Smooth muscle cell (in vitro differentiated cells): ENCODE measurements around the gene GRIK3. TPM values are rescaled to one million over a fixed set of nuclear protein-coding genes. Genes with fewer than 3 reads are reported as not detected.

Experiments
- DNase-seq: peaks from one replicate; lab custom pipeline; 2025; ENCODE audit not compliant: unreplicated experiment; lab: John Stamatoyannopoulos, UW
- H2AFZ ChIP-seq: fragments of 200-600 bp; sonication (generic); 2 replicates; pipeline ENCODE4 v1.6.0; 2016; ENCODE audit warnings: antibody characterized with exemption, low read depth, mild to moderate bottlenecking
- H3F3A ChIP-seq: fragments of 200-600 bp; sonication (generic); 2 replicates; pipeline ENCODE4 v1.6.0; 2017; ENCODE audit warnings: antibody characterized with exemption, low read depth
- H3K27ac ChIP-seq: fragments of 200-600 bp; sonication (generic); 2 replicates; pipeline ENCODE4 v1.5.1; 2016; ENCODE audit warnings: low read depth, mild to moderate bottlenecking
- H3K27me3 ChIP-seq: fragments of 200-600 bp; sonication (generic); 2 replicates; pipeline ENCODE4 v1.6.1; 2016; ENCODE audit warnings: low read depth, mild to moderate bottlenecking
- H3K36me3 ChIP-seq: fragments of 200-600 bp; sonication (generic); 2 replicates; pipeline ENCODE4 v1.5.1; 2016; ENCODE audit warnings: low read depth
- H3K4me1 ChIP-seq: fragments of 200-600 bp; sonication (generic); 2 replicates; pipeline ENCODE4 v1.5.1; 2016; ENCODE audit warnings: low read depth
- H3K4me2 ChIP-seq: fragments of 200-600 bp; sonication (generic); 2 replicates; pipeline ENCODE4 v1.6.0; 2016; ENCODE audit warnings: mild to moderate bottlenecking
- H3K4me3 ChIP-seq: fragments of 200-600 bp; sonication (generic); 2 replicates; pipeline ENCODE4 v1.5.1; 2016; ENCODE audit warnings: mild to moderate bottlenecking
- H3K79me2 ChIP-seq: fragments of 200-600 bp; sonication (generic); 2 replicates; pipeline ENCODE4 v1.6.0; 2016; ENCODE audit warnings: low read depth, mild to moderate bottlenecking
- H3K9ac ChIP-seq: fragments of 200-600 bp; sonication (generic); 2 replicates; pipeline ENCODE4 v1.6.0; 2016; ENCODE audit warnings: low read depth
- H3K9me3 ChIP-seq: fragments of 200-600 bp; sonication (generic); replicated peaks from 2 replicates; pipeline ENCODE4 v1.5.1; 2016; ENCODE audit warnings: low read depth
- H4K20me1 ChIP-seq: fragments of 200-600 bp; sonication (generic); 2 replicates; pipeline ENCODE4 v1.6.0; 2016; ENCODE audit warnings: low read depth
- WGBS: methylation state at CpG from one replicate; pipeline ENCODE4 v1.1.7; 2016; ENCODE audit warnings: low lambda C conversion rate; 5-methylcytosine and 5-hydroxymethylcytosine counted together
- polyA plus RNA-seq: library from polyadenylated mRNA; unstranded; fragments of >200 nt; fragmentation: Nextera tagmentation; extraction: Ambion mirVana; gene quantifications from 2 replicates; pipeline ENCODE4 v1.2.1, GENCODE V29; 2016
- total RNA-seq: library from RNA; depleted of rRNA; stranded (reverse); fragments of >200 nt; gene quantifications from 2 replicates; pipeline ENCODE4 v1.2.3, GENCODE V29; 2014
- TF ChIP-seq, protein P1 (sequence below): fragments of 200-600 bp; sonication (generic); IDR thresholded peaks from 2 replicates; pipeline ENCODE4 v1.5.1; 2017; ENCODE audit warnings: borderline replicate concordance, mild to moderate bottlenecking, antibody characterized with exemption; ENCODE audit not compliant: insufficient read depth, poor library complexity, severe bottlenecking

GRIK3 gene
- total and polyA plus RNA-seq, 2 experiments from 2014 or later, result 0.04 TPM; not detected in 1

- DNase-seq, result no peak
- Histone ChIP-seq H3K4me3 (no peak overlapping the region), H3K9me3 (no peaks in the 10 kb centered on the region), H3K27me3 (peaks cover 63% of the 10 kb centered on the region), H2AFZ (no peak overlapping the region), H3K36me3 (no peaks in the 10 kb centered on the region), H3K4me2 (no peak overlapping the region), H3K4me1 (peaks cover 21% of the 10 kb centered on the region), H3K27ac (no peak overlapping the region), H3K79me2 (no peaks in the 10 kb centered on the region), H4K20me1 (no peaks in the 10 kb centered on the region), H3F3A (no peaks in the 10 kb centered on the region), H3K9ac (no peak overlapping the region)
- WGBS, result 89% methylated on average over 13 of the region's 13 CpGs
- TF ChIP-seq, protein P1, sequence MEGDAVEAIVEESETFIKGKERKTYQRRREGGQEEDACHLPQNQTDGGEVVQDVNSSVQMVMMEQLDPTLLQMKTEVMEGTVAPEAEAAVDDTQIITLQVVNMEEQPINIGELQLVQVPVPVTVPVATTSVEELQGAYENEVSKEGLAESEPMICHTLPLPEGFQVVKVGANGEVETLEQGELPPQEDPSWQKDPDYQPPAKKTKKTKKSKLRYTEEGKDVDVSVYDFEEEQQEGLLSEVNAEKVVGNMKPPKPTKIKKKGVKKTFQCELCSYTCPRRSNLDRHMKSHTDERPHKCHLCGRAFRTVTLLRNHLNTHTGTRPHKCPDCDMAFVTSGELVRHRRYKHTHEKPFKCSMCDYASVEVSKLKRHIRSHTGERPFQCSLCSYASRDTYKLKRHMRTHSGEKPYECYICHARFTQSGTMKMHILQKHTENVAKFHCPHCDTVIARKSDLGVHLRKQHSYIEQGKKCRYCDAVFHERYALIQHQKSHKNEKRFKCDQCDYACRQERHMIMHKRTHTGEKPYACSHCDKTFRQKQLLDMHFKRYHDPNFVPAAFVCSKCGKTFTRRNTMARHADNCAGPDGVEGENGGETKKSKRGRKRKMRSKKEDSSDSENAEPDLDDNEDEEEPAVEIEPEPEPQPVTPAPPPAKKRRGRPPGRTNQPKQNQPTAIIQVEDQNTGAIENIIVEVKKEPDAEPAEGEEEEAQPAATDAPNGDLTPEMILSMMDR, result no peak
These were observed 260.3 kb downstream of the GRIK3 start for GRCh38 chr1:36773827-36774541.

DNA sequence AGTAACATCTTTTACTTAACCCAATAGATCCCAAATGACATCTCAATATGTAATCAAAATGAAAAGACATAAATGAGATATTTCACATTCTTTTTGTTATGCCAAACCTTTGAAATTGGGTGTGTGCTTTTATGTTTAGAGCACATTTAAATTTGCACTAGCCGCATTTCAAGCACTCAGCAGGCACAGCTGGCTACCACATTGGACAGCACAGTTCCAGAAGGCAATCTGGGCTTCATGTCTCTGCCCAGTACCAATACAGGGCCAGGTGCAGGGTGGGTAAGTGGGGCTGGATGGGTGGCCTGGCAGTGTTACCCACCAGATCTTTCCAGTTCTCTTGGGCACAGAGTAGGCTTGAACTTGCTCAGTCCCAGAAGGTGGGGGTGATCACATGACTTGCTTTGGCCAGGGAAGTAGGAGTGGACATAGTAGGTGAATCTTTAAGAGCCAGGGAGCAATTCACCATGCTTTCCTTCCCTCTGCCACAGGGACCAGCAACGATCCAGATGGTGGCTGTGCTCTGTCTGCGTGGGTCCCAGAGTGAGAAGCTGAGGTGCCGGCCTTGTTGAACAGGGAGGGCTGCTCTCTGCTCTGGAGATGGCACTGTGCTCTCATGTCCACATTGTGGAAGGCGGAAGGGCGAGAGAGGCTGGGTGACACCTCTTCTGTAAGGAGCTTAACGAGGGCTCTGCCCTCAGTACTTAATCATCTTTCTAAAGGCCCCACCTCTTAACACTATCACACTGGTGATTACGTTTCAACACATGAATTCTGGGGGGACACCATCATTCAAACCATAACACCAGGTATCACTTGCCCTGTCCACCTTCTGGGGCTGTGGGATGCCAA, 261.4 kb downstream of the GRIK3 start:
- H3K27me3 ChIP-seq, result peaks cover 63% of the 10 kb centered on the region
- WGBS, result 87% methylated on average over 8 of the region's 8 CpGs
- H2AFZ ChIP-seq, result no peak overlapping the region
- H3K9me3 ChIP-seq, result no peaks in the 10 kb centered on the region
- no peak overlapping the region for H3K9ac ChIP-seq
- H3K4me3 ChIP-seq, result no peak overlapping the region
- DNase-seq, result no peak
- H3K27ac ChIP-seq, result no peak overlapping the region
- no peaks in the 10 kb centered on the region for H3K79me2 ChIP-seq
- peaks cover 21% of the 10 kb centered on the region for H3K4me1 ChIP-seq
- no peaks in the 10 kb centered on the region for H3F3A ChIP-seq
- no peaks in the 10 kb centered on the region for H4K20me1 ChIP-seq
- TF ChIP-seq, protein P1, result no peak
- H3K36me3 ChIP-seq, result no peaks in the 10 kb centered on the region
- no peak overlapping the region for H3K4me2 ChIP-seq

GRCh38 chr1:36771660-36772284, 262.5 kb downstream of the GRIK3 start:
- no peak overlapping the region for H2AFZ ChIP-seq
- H3K4me2 ChIP-seq, result no peak overlapping the region
- H3K4me1 ChIP-seq, result peaks cover 19% of the 10 kb centered on the region
- no peak overlapping the region for H3K27ac ChIP-seq
- WGBS, result 52% methylated on average over 17 of the region's 17 CpGs
- DNase-seq, result no peak
- peaks cover 63% of the 10 kb centered on the region for H3K27me3 ChIP-seq
- no peak overlapping the region for H3K9ac ChIP-seq
- H3K4me3 ChIP-seq, result no peak overlapping the region
- no peaks in the 10 kb centered on the region for H3K9me3 ChIP-seq
- no peaks in the 10 kb centered on the region for H3K36me3 ChIP-seq
- H3F3A ChIP-seq, result no peaks in the 10 kb centered on the region
- TF ChIP-seq, protein P1, result no peak
- H3K79me2 ChIP-seq, result no peaks in the 10 kb centered on the region
- H4K20me1 ChIP-seq, result no peaks in the 10 kb centered on the region
